ENCODE measurements around the gene APOLD1.

APOLD1 gene

DNA sequence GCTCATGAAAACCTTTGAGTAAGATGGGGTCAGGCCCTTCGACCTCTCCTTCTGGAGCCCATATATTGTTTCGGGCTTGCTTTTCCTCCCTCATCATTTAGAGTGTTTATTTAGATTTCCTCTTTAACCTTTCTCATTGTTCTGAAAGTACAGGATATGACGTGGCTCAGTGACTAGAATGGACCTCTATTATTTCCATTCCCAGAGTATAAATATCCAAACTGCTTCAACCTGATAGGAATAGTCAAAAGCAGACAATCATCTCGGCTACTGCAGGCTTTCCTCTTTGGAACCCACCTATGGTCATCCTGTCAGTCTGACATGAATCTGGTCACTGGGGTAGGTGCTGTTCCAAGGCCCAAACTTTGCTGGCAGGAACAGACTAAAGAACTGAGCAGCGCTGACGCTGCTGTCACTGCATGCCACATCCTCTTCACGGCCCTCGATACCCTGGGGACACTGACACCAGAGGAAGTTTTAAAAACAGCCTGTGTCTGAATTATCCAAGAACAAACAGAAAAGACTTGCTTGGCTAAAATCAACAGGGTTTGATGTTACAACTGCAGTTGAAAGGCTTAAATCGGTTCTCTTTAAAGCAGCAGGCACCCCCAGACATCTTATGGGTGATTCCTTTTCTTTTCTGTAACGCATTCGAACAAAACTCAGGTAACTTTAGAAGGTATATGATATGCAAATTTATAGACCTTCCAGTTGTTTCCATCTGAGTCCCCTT, 22.7 kb downstream of the APOLD1 start:
- peak overlapping the region; percentile 59 for H3K9ac ChIP-seq (ENCODE audit: low read length)
- no peaks in the 10 kb centered on the region for H4K20me1 ChIP-seq (ENCODE audit: insufficient read depth, low read length)
- TF ChIP-seq, protein P1, sequence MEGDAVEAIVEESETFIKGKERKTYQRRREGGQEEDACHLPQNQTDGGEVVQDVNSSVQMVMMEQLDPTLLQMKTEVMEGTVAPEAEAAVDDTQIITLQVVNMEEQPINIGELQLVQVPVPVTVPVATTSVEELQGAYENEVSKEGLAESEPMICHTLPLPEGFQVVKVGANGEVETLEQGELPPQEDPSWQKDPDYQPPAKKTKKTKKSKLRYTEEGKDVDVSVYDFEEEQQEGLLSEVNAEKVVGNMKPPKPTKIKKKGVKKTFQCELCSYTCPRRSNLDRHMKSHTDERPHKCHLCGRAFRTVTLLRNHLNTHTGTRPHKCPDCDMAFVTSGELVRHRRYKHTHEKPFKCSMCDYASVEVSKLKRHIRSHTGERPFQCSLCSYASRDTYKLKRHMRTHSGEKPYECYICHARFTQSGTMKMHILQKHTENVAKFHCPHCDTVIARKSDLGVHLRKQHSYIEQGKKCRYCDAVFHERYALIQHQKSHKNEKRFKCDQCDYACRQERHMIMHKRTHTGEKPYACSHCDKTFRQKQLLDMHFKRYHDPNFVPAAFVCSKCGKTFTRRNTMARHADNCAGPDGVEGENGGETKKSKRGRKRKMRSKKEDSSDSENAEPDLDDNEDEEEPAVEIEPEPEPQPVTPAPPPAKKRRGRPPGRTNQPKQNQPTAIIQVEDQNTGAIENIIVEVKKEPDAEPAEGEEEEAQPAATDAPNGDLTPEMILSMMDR (IDR thresholded peaks at IDR 0.05; ENCODE audit: low read length) = no peak
- no peak for TF ChIP-seq EZH2 (optimal IDR thresholded peaks at IDR 0.05; ENCODE audit: low read depth, low read length)
- TF ChIP-seq EZH2phosphoT487 (IDR thresholded peaks at IDR 0.05; ENCODE audit: low read length) = no peak
- peak overlapping the region; percentile 28 for H3K4me3 ChIP-seq (ENCODE audit: low read length)
- peaks cover 37% of the 10 kb centered on the region for H3K4me1 ChIP-seq (ENCODE audit: low read length)
- peaks cover 25% of the 10 kb centered on the region for H3F3A ChIP-seq (ENCODE audit: insufficient read depth, low read length)
- H3K9me3 ChIP-seq (replicated peaks; ENCODE audit: insufficient read depth, low read length) = no peaks in the 10 kb centered on the region
- no peaks in the 10 kb centered on the region for H3K36me3 ChIP-seq (replicated peaks; ENCODE audit: insufficient read depth, low read length)
- peaks cover under 1% of the 10 kb centered on the region; the same call in 1 of the 2 replicates for H3K79me2 ChIP-seq (ENCODE audit: low read length)
- DNase-seq = peak; percentile 79
- H3K4me2 ChIP-seq (ENCODE audit: low read depth, low read length) = peak overlapping the region; percentile 81
- H2AFZ ChIP-seq (ENCODE audit: low read length) = peak overlapping the region; percentile 77
- H3K27ac ChIP-seq (ENCODE audit: low read length) = peak overlapping the region; percentile 89
- no peaks in the 10 kb centered on the region for H3K27me3 ChIP-seq (replicated peaks; ENCODE audit: insufficient read depth, low read length)
- H3K9me2 ChIP-seq (replicated peaks; ENCODE audit: insufficient read depth, low read length) = no peaks in the 10 kb centered on the region

DNA sequence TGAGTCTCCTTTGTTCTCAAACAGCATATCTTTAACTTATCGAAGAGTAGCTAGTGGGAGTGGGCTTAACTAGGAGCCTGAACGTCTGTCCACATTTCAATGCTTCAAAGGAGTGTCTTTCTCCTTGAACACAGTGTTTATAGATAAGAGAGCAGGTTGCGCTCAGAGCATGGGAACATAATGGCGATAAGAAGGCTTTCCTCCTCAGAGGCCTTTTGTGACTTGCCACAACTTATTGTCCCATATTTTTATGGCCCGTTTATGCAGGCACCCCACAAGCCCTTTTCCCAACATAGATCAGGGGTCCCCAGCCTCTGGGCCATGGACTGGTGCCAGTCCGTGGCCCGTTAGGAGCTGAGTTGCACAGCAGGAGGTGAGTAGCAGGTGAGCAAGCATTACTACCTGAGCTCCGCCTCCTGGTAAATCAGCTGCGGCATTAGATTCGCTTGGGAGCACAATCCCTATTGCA, 25.1 kb downstream of the APOLD1 start:
- peaks cover 20% of the 10 kb centered on the region for H3F3A ChIP-seq (ENCODE audit: insufficient read depth, low read length)
- H2AFZ ChIP-seq (ENCODE audit: low read length) = no peak overlapping the region
- H4K20me1 ChIP-seq (ENCODE audit: insufficient read depth, low read length) = no peaks in the 10 kb centered on the region
- H3K27me3 ChIP-seq (replicated peaks; ENCODE audit: insufficient read depth, low read length) = no peaks in the 10 kb centered on the region
- H3K4me1 ChIP-seq (ENCODE audit: low read length) = peaks cover 36% of the 10 kb centered on the region
- H3K9me2 ChIP-seq (replicated peaks; ENCODE audit: insufficient read depth, low read length) = no peaks in the 10 kb centered on the region
- TF ChIP-seq EZH2phosphoT487 (IDR thresholded peaks at IDR 0.05; ENCODE audit: low read length) = no peak
- TF ChIP-seq EZH2 (optimal IDR thresholded peaks at IDR 0.05; ENCODE audit: low read depth, low read length) = no peak
- TF ChIP-seq, protein P1 (IDR thresholded peaks at IDR 0.05; ENCODE audit: low read length) = no peak
- H3K4me2 ChIP-seq (ENCODE audit: low read depth, low read length) = no peak overlapping the region
- no peak overlapping the region for H3K9ac ChIP-seq (ENCODE audit: low read length)
- H3K9me3 ChIP-seq (replicated peaks; ENCODE audit: insufficient read depth, low read length) = no peaks in the 10 kb centered on the region
- DNase-seq = no peak
- H3K79me2 ChIP-seq (ENCODE audit: low read length) = peaks cover 25% of the 10 kb centered on the region
- no peak overlapping the region for H3K27ac ChIP-seq (ENCODE audit: low read length)
- H3K4me3 ChIP-seq (ENCODE audit: low read length) = no peak overlapping the region
- H3K36me3 ChIP-seq (replicated peaks; ENCODE audit: insufficient read depth, low read length) = no peaks in the 10 kb centered on the region

DNA sequence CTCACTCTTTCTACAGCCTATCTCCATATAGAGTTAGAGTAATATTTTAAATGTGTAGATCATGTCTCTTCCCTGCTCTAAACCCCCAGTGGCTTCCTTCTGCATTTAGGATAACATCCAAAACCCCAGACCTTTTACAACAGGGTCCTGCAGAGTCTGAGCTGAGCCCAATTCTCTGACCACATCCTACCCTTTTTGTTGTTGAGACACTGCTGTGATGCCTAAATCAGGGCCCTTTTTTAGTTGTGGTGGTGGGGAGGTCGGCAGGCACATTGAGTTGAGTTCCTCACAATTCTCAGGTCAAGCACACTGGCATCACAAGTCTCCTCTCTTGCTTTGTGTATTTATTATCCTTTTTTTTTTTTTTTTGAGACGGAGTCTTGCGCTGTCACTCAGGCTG, 25.9 kb downstream of the APOLD1 start:
- Histone ChIP-seq H3K9me3 (replicated peaks; ENCODE audit: insufficient read depth, low read length) (no peaks in the 10 kb centered on the region), H3F3A (ENCODE audit: insufficient read depth, low read length) (peaks cover 20% of the 10 kb centered on the region), H3K4me1 (ENCODE audit: low read length) (peaks cover 44% of the 10 kb centered on the region), H3K4me3 (ENCODE audit: low read length) (no peak overlapping the region), H3K79me2 (ENCODE audit: low read length) (peaks cover 32% of the 10 kb centered on the region), H2AFZ (ENCODE audit: low read length) (no peak overlapping the region), H4K20me1 (ENCODE audit: insufficient read depth, low read length) (no peaks in the 10 kb centered on the region), H3K27me3 (replicated peaks; ENCODE audit: insufficient read depth, low read length) (no peaks in the 10 kb centered on the region), H3K36me3 (replicated peaks; ENCODE audit: insufficient read depth, low read length) (no peaks in the 10 kb centered on the region), H3K27ac (ENCODE audit: low read length) (no peak overlapping the region), H3K9ac (ENCODE audit: low read length) (no peak overlapping the region), H3K4me2 (ENCODE audit: low read depth, low read length) (no peak overlapping the region), H3K9me2 (replicated peaks; ENCODE audit: insufficient read depth, low read length) (no peaks in the 10 kb centered on the region)
- TF ChIP-seq EZH2phosphoT487 (IDR thresholded peaks at IDR 0.05; ENCODE audit: low read length) = no peak
- no peak for DNase-seq

DNA sequence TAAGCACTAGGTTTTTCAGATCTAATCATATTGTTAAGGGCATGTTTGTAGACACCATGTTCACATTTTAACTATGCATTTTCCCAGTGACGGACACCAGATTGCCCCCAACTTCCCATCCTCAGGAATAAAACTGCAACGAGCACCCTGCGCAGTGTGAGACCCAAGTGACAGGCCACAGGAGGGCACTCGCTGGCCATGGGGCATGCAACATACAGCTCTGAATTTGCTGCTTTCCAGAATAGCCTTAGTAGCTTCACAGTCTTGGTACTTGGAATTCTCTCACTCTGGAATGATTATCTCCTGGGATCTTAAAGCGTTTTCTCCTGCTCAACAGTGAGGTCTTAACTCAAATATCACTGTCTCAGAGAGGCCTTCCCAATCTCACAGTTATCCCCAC, 26.7 kb downstream of the APOLD1 start:
- H3K4me2 ChIP-seq (ENCODE audit: low read depth, low read length) = no peak overlapping the region
- no peaks in the 10 kb centered on the region for H3K9me2 ChIP-seq (replicated peaks; ENCODE audit: insufficient read depth, low read length)
- 0 out of 2 replicates have a peak overlapping the region, but pooled peaks have one; percentile 76 for H2AFZ ChIP-seq (ENCODE audit: low read length)
- no peak overlapping the region for H3K4me3 ChIP-seq (ENCODE audit: low read length)
- H3K27me3 ChIP-seq (replicated peaks; ENCODE audit: insufficient read depth, low read length) = no peaks in the 10 kb centered on the region
- no peak for DNase-seq
- peaks cover 20% of the 10 kb centered on the region for H3F3A ChIP-seq (ENCODE audit: insufficient read depth, low read length)
- H3K9ac ChIP-seq (ENCODE audit: low read length) = no peak overlapping the region
- H3K9me3 ChIP-seq (replicated peaks; ENCODE audit: insufficient read depth, low read length) = no peaks in the 10 kb centered on the region
- TF ChIP-seq, protein P1 (IDR thresholded peaks at IDR 0.05; ENCODE audit: low read length) = no peak
- TF ChIP-seq EZH2phosphoT487 (IDR thresholded peaks at IDR 0.05; ENCODE audit: low read length) (no peak), EZH2 (optimal IDR thresholded peaks at IDR 0.05; ENCODE audit: low read depth, low read length) (no peak)
- no peaks in the 10 kb centered on the region for H4K20me1 ChIP-seq (ENCODE audit: insufficient read depth, low read length)
- H3K4me1 ChIP-seq (ENCODE audit: low read length) = peaks cover 49% of the 10 kb centered on the region
- H3K27ac ChIP-seq (ENCODE audit: low read length) = no peak overlapping the region
- peaks cover 41% of the 10 kb centered on the region for H3K79me2 ChIP-seq (ENCODE audit: low read length)
- H3K36me3 ChIP-seq (replicated peaks; ENCODE audit: insufficient read depth, low read length) = no peaks in the 10 kb centered on the region; the same call in 1 of the 2 replicates

Measured in MM.1S (cell line).